Peyer's patch (tissue), 4 donors: ENCODE measurements around the gene TFF1. TPM values are rescaled to one million over a fixed set of nuclear protein-coding genes. Genes with fewer than 3 reads are reported as not detected.

Experiments
- DNase-seq, 3 donors: peaks; one replicate each; pipeline ENCODE4 v3.0.0-alpha.2; 2017 to 2019
- H3K27ac ChIP-seq, 4 donors: fragments of 200-600 bp; sonication (generic); one replicate each; pipeline ENCODE4 v1.5.1; 2016 to 2019
- H3K27me3 ChIP-seq, 2 donors: fragments of 200-600 bp; sonication (generic); one replicate each; pipeline ENCODE4 v1.5.1; 2019
- H3K36me3 ChIP-seq, 3 donors: fragments of 200-600 bp; sonication (generic); one replicate each; pipeline ENCODE4 v1.5.1; 2016 to 2019
- H3K4me1 ChIP-seq, 4 donors: fragments of 200-600 bp; sonication (generic); one replicate each; pipeline ENCODE4 v1.5.1; 2016 to 2019
- H3K4me3 ChIP-seq, 4 donors: fragments of 200-600 bp; sonication (generic); 1 replicate in 3 of 4; 2 replicates in 1 of 4; pipeline ENCODE4 v1.5.1; 2016 to 2019; ENCODE audit warnings: mild to moderate bottlenecking in 1 of 4
- H3K9me3 ChIP-seq, 4 donors: fragments of 200-600 bp; sonication (generic); one replicate each; pipeline ENCODE4 v1.5.1; 2016 to 2019; ENCODE audit warnings: mild to moderate bottlenecking in 1 of 4
- POLR2A ChIP-seq, 2 donors: fragments of 450-650 bp; IDR thresholded peaks; one replicate each; pipeline ENCODE4 v1.5.1; 2017; ENCODE audit warnings: antibody characterized with exemption in 2 of 2, mild to moderate bottlenecking in 2 of 2, moderate library complexity in 2 of 2
- total RNA-seq, 4 donors: library from RNA; depleted of rRNA; stranded (reverse); fragments of >200 nt; gene quantifications; one replicate each; pipeline ENCODE4 v1.1.0, GENCODE V29; 2016
- TF ChIP-seq, protein P1 (sequence below), 6 experiments: fragments of 450-650 bp in 4 of 6; fragments of 200-600 bp in 2 of 6; sonication (generic) in 1 of 6; IDR thresholded peaks; one replicate each; pipeline ENCODE4 v1.5.1; 2017 to 2019; ENCODE audit warnings: antibody characterized with exemption in 6 of 6, mild to moderate bottlenecking in 3 of 6, moderate library complexity in 1 of 6

The TFF1 gene
- total RNA-seq, 4 donors from 2014 or later: 32.4 to 136 (median 103) TPM; not detected in 1

DNA sequence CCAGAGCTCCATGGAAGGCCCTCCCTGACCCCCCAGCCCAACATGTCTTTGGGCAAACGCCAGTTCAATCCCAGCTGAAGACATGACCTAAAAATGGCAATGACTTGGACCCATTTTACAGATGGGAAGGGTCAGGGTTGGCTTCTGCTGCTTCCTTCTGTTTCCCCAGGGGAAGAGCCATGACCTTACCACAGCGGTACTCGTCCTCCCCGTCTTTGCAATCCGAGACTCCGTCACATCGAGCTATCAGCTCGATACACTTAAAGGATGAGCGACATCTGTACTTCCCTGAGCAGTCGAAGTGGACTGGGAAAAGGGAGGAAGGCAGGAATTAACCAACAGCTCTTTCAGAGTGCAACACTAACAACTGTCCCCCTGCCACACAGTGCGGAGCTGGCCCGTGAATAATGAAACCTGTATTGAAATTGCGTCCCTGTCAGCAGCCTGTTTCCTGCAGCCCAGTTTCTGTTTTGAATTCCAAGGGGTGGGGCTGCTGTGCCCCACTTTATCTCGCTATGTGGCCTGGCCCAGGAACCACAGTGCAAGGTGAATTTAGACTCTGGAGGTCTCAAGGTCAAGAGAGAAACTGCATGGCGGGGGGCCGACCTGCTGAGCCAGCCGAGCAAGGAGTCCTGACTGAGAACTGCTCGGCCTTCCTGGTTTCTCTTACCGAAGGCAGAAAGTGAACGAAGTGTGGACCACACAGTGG is 22.6 kb upstream of the TFF1 start:
- Histone ChIP-seq H3K27me3 (no peaks in the 10 kb centered on the region), H3K9me3 (no peaks in the 10 kb centered on the region), H3K36me3 (no peaks in the 10 kb centered on the region), H3K4me3 (peak overlapping the region in 2 of 4 donors; percentile 11 to 21), H3K27ac (peak overlapping the region in 3 of 4 donors; percentile 8 to 51 (median 28)), H3K4me1 (peaks cover 0 to 16% (median 4%) of the 10 kb centered on the region in 4 donors)
- DNase-seq: peak in 1 of 3 donors; percentile 59
- no peak for TF ChIP-seq POLR2A (IDR thresholded peaks at IDR 0.05)
- TF ChIP-seq, protein P1, sequence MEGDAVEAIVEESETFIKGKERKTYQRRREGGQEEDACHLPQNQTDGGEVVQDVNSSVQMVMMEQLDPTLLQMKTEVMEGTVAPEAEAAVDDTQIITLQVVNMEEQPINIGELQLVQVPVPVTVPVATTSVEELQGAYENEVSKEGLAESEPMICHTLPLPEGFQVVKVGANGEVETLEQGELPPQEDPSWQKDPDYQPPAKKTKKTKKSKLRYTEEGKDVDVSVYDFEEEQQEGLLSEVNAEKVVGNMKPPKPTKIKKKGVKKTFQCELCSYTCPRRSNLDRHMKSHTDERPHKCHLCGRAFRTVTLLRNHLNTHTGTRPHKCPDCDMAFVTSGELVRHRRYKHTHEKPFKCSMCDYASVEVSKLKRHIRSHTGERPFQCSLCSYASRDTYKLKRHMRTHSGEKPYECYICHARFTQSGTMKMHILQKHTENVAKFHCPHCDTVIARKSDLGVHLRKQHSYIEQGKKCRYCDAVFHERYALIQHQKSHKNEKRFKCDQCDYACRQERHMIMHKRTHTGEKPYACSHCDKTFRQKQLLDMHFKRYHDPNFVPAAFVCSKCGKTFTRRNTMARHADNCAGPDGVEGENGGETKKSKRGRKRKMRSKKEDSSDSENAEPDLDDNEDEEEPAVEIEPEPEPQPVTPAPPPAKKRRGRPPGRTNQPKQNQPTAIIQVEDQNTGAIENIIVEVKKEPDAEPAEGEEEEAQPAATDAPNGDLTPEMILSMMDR (IDR thresholded peaks at IDR 0.05): no peak

DNA sequence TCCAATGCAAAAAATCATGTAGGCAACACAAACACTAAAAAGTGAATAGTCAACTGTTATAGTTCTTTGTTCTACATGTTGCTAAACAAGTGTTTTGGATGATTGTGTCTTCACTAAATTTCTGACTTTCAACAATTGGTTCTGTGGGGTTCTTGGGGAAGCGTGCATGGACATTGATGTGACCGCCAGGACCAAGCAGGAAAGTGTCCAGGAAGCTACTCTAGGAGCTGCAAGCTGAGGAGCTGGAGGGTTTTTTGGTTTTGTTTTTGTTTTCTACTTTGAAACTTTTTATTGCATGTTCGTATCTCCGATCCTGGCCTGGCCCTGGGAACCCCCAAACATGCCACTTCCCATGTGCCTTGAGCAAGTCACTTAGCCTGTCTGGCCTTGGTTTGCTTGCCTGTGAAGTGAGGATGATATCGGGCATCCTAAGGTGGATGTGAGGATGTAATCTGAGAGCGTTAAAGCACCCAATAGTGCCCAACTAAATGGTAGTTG is 21.6 kb upstream of the TFF1 start:
- H3K9me3 ChIP-seq: no peaks in the 10 kb centered on the region
- peaks cover 0 to 16% (median 4%) of the 10 kb centered on the region in 4 donors for H3K4me1 ChIP-seq
- H3K27me3 ChIP-seq: no peaks in the 10 kb centered on the region
- no peak overlapping the region for H3K4me3 ChIP-seq
- TF ChIP-seq, protein P1 (IDR thresholded peaks at IDR 0.05): no peak
- TF ChIP-seq POLR2A (IDR thresholded peaks at IDR 0.05): no peak
- no peaks in the 10 kb centered on the region for H3K36me3 ChIP-seq
- H3K27ac ChIP-seq: no peak overlapping the region
- peak in 1 of 3 donors; percentile 21 for DNase-seq

DNA sequence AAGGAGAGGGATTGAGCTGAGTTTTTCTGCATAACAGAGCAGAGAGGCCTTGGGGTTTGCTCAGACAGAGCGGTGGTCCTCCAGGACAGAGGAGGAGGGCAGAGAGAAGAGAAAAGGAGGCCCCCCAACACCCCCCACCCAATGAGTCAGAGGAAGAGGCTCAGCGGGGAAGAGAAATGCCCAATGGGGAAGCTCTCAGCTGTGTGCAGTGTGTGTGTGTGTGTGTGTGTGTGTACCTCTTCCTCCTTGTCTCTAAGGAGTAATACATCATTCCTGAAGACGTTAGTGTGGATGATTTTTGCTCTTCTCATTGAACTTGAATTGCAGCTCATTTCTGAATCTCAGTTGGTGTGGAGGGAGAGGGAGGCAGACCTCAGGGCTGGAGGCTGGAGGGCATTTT is 20.8 kb upstream of the TFF1 start:
- no peaks in the 10 kb centered on the region for H3K36me3 ChIP-seq
- TF ChIP-seq, protein P1 (IDR thresholded peaks at IDR 0.05): no peak
- TF ChIP-seq POLR2A (IDR thresholded peaks at IDR 0.05): no peak
- no peaks in the 10 kb centered on the region for H3K9me3 ChIP-seq
- H3K27me3 ChIP-seq: no peaks in the 10 kb centered on the region
- no peak overlapping the region for H3K27ac ChIP-seq
- no peak overlapping the region for H3K4me3 ChIP-seq
- no peak for DNase-seq
- peaks cover 0 to 16% (median 4%) of the 10 kb centered on the region in 4 donors for H3K4me1 ChIP-seq

DNA sequence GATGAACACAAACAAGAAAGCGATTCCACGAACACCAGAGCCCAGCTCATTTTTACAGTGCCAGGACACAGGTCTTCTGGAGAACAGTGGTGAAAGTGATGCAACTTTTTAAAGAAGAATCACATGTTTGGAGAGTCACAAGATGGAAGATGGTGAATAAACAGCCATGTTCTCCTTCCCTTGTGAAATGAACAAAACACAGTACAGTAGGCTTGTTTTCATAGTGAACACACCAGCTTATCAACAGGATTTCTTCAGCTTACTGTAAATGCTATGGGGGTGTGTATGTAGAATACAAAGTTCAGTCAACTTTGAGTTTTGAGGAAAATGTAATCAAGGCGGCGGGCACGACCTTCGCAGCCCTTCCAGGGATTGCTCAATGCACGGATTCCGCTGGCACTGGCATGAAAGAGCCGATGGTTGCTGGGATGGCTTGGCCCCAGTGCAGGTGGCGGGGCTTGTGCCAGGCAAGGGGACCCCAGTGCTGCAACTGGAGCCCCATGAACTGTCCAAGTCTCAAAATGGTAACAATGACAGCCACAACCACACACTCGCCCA is 19.8 kb upstream of the TFF1 start:
- peaks cover 0 to 4% (median 0%) of the 10 kb centered on the region in 4 donors for H3K9me3 ChIP-seq
- H3K4me1 ChIP-seq: peaks cover 0 to 16% (median 4%) of the 10 kb centered on the region in 4 donors
- TF ChIP-seq, protein P1 (IDR thresholded peaks at IDR 0.05): no peak
- TF ChIP-seq POLR2A (IDR thresholded peaks at IDR 0.05): no peak
- H3K27me3 ChIP-seq: no peaks in the 10 kb centered on the region
- peak overlapping the region in 2 of 4 donors; percentile 54 to 77 for H3K27ac ChIP-seq
- peak in 2 of 3 donors; percentile 71 to 77 for DNase-seq
- no peak overlapping the region for H3K4me3 ChIP-seq
- H3K36me3 ChIP-seq: no peaks in the 10 kb centered on the region

DNA sequence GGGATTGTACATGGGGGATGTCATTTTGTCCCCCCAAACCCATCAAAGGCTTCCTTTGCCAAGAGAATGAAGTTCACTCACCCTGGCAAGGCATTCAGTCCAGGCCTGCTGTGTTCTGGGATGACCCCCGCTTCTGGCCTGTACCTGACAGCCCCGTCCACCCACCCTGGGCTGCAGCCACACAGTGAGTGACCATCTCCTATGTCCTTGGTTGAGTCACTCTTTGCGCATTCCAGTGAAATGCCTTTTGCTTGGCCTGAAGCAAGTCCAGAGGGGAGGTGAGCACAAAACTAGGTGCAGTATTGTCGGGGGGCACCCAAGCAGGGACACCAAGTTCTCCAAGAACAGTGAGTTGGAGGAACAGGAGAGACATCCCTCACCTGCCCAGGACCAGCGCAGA is 19.3 kb upstream of the TFF1 start:
- Histone ChIP-seq H3K27ac (peak overlapping the region in 2 of 4 donors; percentile 54 to 77), H3K27me3 (no peaks in the 10 kb centered on the region), H3K9me3 (peaks cover 0 to 4% (median 0%) of the 10 kb centered on the region in 4 donors), H3K36me3 (no peaks in the 10 kb centered on the region), H3K4me1 (peaks cover 0 to 16% (median 4%) of the 10 kb centered on the region in 4 donors), H3K4me3 (no peak overlapping the region)
- DNase-seq: peak in 1 of 3 donors; percentile 28
- TF ChIP-seq POLR2A (IDR thresholded peaks at IDR 0.05): no peak
- TF ChIP-seq, protein P1 (IDR thresholded peaks at IDR 0.05): no peak
